Measurements from ENCODE around the gene DUSP16. TPM values are rescaled to one million over a fixed set of nuclear protein-coding genes. Genes with fewer than 3 reads are reported as not detected.
"Not testable (repeated sequence)": the region's sequence is repeated elsewhere in the genome, so short reads cannot be mapped to it uniquely, and the experiment has no call there.

DUSP16 gene
- total RNA-seq, 1 donor from 2014 or later, result 19.3 TPM

- TF ChIP-seq CTCF (conservative IDR thresholded peaks at IDR 0.05; ENCODE audit: low read depth, low read length), result no peak
- no peak for DNase-seq (ENCODE audit: low read depth)
- H3K4me3 ChIP-seq (ENCODE audit: low read depth, low read length), result no peak overlapping the region
Observed at GRCh38 chr12:12506496-12506890, 56.2 kb downstream of the DUSP16 start.

GRCh38 chr12:12505544-12506495, 56.8 kb downstream of the DUSP16 start:
- no peak overlapping the region for H3K4me3 ChIP-seq (ENCODE audit: low read depth, low read length)
- peak; percentile 41 for DNase-seq (ENCODE audit: low read depth)
- TF ChIP-seq CTCF (conservative IDR thresholded peaks at IDR 0.05; ENCODE audit: low read depth, low read length), result no peak

- TF ChIP-seq CTCF (conservative IDR thresholded peaks at IDR 0.05; ENCODE audit: low read depth, low read length), result peak; percentile 9
- DNase-seq (ENCODE audit: low read depth), result no peak
- H3K4me3 ChIP-seq (ENCODE audit: low read depth, low read length), result no peak overlapping the region
Observed at GRCh38 chr12:12503384-12504078, 59.1 kb downstream of the DUSP16 start.

- TF ChIP-seq CTCF (conservative IDR thresholded peaks at IDR 0.05; ENCODE audit: low read depth, low read length), result no peak
- no peak for DNase-seq (ENCODE audit: low read depth)
- no peak overlapping the region for H3K4me3 ChIP-seq (ENCODE audit: low read depth, low read length)
Observed at GRCh38 chr12:12502815-12503151, 59.9 kb downstream of the DUSP16 start.

GRCh38 chr12:12502130-12502814, 60.4 kb downstream of the DUSP16 start:
- H3K4me3 ChIP-seq (ENCODE audit: low read depth, low read length); DNase-seq (ENCODE audit: low read depth): not testable (repeated sequence)

- H3K4me3 ChIP-seq (ENCODE audit: low read depth, low read length), result no peak overlapping the region
- TF ChIP-seq CTCF (conservative IDR thresholded peaks at IDR 0.05; ENCODE audit: low read depth, low read length), result no peak
- DNase-seq (ENCODE audit: low read depth), result no peak
Observed at GRCh38 chr12:12501121-12501520, 61.5 kb downstream of the DUSP16 start.

All from epithelial cell of proximal tubule (primary cell).